Activated naive CD4-positive, alpha-beta T cell treated with anti-CD3 and anti-CD28 coated beads, Interleukin-2, amount 50 U/mL, for 24 hours (primary cell): ENCODE data around the gene GAL3ST2.
A peak's percentile ranks its signal among the peaks of the same experiment; 100 is the strongest.
"Not testable (repeated sequence)": the region's sequence is repeated elsewhere in the genome, so short reads cannot be mapped to it uniquely, and the experiment has no call there.

Experiments
- H3K27ac Mint-ChIP-seq: one replicate; pipeline ENCODE4 v1.8.0; 2021; ENCODE audit warnings: mild to moderate bottlenecking, mixed read lengths
- H3K27me3 Mint-ChIP-seq: one replicate; pipeline ENCODE4 v1.8.0; 2021; ENCODE audit warnings: mixed read lengths
- H3K36me3 Mint-ChIP-seq: one replicate; pipeline ENCODE4 v1.8.0; 2021; ENCODE audit warnings: mixed read lengths
- H3K4me1 Mint-ChIP-seq: one replicate; pipeline ENCODE4 v1.8.0; 2021; ENCODE audit warnings: mixed read lengths
- H3K4me3 Mint-ChIP-seq: one replicate; pipeline ENCODE4 v1.8.0; 2021; ENCODE audit warnings: mild to moderate bottlenecking, mixed read lengths
- H3K9me3 Mint-ChIP-seq: one replicate; pipeline ENCODE4 v1.8.0; 2021; ENCODE audit warnings: mixed read lengths

The GAL3ST2 gene

GRCh38 chr2:241776336-241777169, at the start of gene GAL3ST2:
GAL3ST2 (plus strand) TSS chr2:241776822; CDS start chr2:241776956, 134 bp downstream.
- Mint-ChIP-seq H3K4me3 (no peak within 1 kb of the TSS), H3K9me3 (no peaks in the 10 kb centered on the region), H3K36me3 (no peaks in the 10 kb centered on the region), H3K4me1 (peaks cover 14% of the 10 kb centered on the region), H3K27ac (no peak within 1 kb of the TSS), H3K27me3 (no peaks in the 10 kb centered on the region)

GRCh38 chr2:241728000-241728399, 48.6 kb upstream of the GAL3ST2 start:
- Mint-ChIP-seq H3K4me1 (peaks cover 28% of the 10 kb centered on the region), H3K36me3 (no peaks in the 10 kb centered on the region), H3K4me3 (no peak overlapping the region), H3K27ac (no peak overlapping the region), H3K27me3 (no peaks in the 10 kb centered on the region), H3K9me3 (no peaks in the 10 kb centered on the region)

- Mint-ChIP-seq H3K27me3 (no peaks in the 10 kb centered on the region), H3K9me3 (no peaks in the 10 kb centered on the region), H3K36me3 (no peaks in the 10 kb centered on the region), H3K4me3 (no peak overlapping the region), H3K27ac (no peak overlapping the region), H3K4me1 (peaks cover 30% of the 10 kb centered on the region)
Measured at GRCh38 chr2:241728627-241729026, 48.0 kb upstream of the GAL3ST2 start.

- Mint-ChIP-seq H3K4me3 (peak overlapping the region; percentile 62), H3K27me3 (no peaks in the 10 kb centered on the region), H3K4me1 (peaks cover 30% of the 10 kb centered on the region), H3K36me3 (no peaks in the 10 kb centered on the region), H3K27ac (no peak overlapping the region), H3K9me3 (no peaks in the 10 kb centered on the region)
Measured at GRCh38 chr2:241729868-241730267, 46.8 kb upstream of the GAL3ST2 start.

- Mint-ChIP-seq H3K36me3 (no peaks in the 10 kb centered on the region), H3K27me3 (no peaks in the 10 kb centered on the region), H3K27ac (peak overlapping the region; percentile 86), H3K4me3 (peak overlapping the region; percentile 23), H3K4me1 (peaks cover 30% of the 10 kb centered on the region), H3K9me3 (no peaks in the 10 kb centered on the region)
Measured at GRCh38 chr2:241730671-241731293, 45.8 kb upstream of the GAL3ST2 start.

- peak overlapping the region; percentile 27 for H3K4me3 Mint-ChIP-seq
- H3K4me1 Mint-ChIP-seq, result peaks cover 39% of the 10 kb centered on the region
Measured at GRCh38 chr2:241732513-241733186, 44.0 kb upstream of the GAL3ST2 start.

GRCh38 chr2:241733391-241734207, 43.0 kb upstream of the GAL3ST2 start:
- Mint-ChIP-seq H3K36me3 (no peaks in the 10 kb centered on the region), H3K9me3 (no peaks in the 10 kb centered on the region), H3K4me1 (peaks cover 43% of the 10 kb centered on the region), H3K27ac (peak overlapping the region; percentile 65), H3K27me3 (no peaks in the 10 kb centered on the region), H3K4me3 (peak overlapping the region; percentile 66)

More at GRCh38 chr2:241732513-241733186, 44.0 kb upstream of the GAL3ST2 start:
- not testable (repeated sequence) for H3K27me3 Mint-ChIP-seq, H3K27ac Mint-ChIP-seq, H3K36me3 Mint-ChIP-seq, H3K9me3 Mint-ChIP-seq

- Mint-ChIP-seq H3K36me3 (no peaks in the 10 kb centered on the region), H3K27ac (no peak overlapping the region), H3K4me3 (peak overlapping the region; percentile 66), H3K27me3 (no peaks in the 10 kb centered on the region), H3K4me1 (peaks cover 48% of the 10 kb centered on the region), H3K9me3 (no peaks in the 10 kb centered on the region)
Measured at GRCh38 chr2:241734208-241734466, 42.5 kb upstream of the GAL3ST2 start.

- Mint-ChIP-seq H3K4me3 (peak within 1 kb of the TSS; percentile 83), H3K36me3 (no peaks in the 10 kb centered on the region), H3K4me1 (peaks cover 52% of the 10 kb centered on the region), H3K9me3 (no peaks in the 10 kb centered on the region), H3K27me3 (no peaks in the 10 kb centered on the region), H3K27ac (peak within 1 kb of the TSS; percentile 65)
Measured at GRCh38 chr2:241734467-241735208, 42.0 kb upstream of the GAL3ST2 start, which contains the start of gene D2HGDH. D2HGDH (plus strand) TSS chr2:241734630; CDS start chr2:241735225, 595 bp downstream.

- Mint-ChIP-seq H3K4me3 (peak overlapping the region; percentile 83), H3K36me3 (no peaks in the 10 kb centered on the region), H3K4me1 (peaks cover 53% of the 10 kb centered on the region), H3K27ac (no peak overlapping the region), H3K27me3 (no peaks in the 10 kb centered on the region), H3K9me3 (no peaks in the 10 kb centered on the region)
Measured at GRCh38 chr2:241736111-241736510, 40.5 kb upstream of the GAL3ST2 start.

GRCh38 chr2:241738040-241738686, 38.5 kb upstream of the GAL3ST2 start:
- H3K9me3 Mint-ChIP-seq, result no peaks in the 10 kb centered on the region
- no peak overlapping the region for H3K27ac Mint-ChIP-seq
- H3K36me3 Mint-ChIP-seq, result no peaks in the 10 kb centered on the region
- H3K27me3 Mint-ChIP-seq, result no peaks in the 10 kb centered on the region
- no peak overlapping the region for H3K4me3 Mint-ChIP-seq
- peaks cover 40% of the 10 kb centered on the region for H3K4me1 Mint-ChIP-seq

GRCh38 chr2:241739177-241739576, 37.4 kb upstream of the GAL3ST2 start:
- H3K9me3 Mint-ChIP-seq, result no peaks in the 10 kb centered on the region
- H3K4me1 Mint-ChIP-seq, result peaks cover 39% of the 10 kb centered on the region
- no peaks in the 10 kb centered on the region for H3K36me3 Mint-ChIP-seq
- H3K4me3 Mint-ChIP-seq, result no peak overlapping the region
- H3K27me3 Mint-ChIP-seq, result no peaks in the 10 kb centered on the region
- H3K27ac Mint-ChIP-seq, result no peak overlapping the region

GRCh38 chr2:241739651-241740050, 37.0 kb upstream of the GAL3ST2 start:
- peaks cover 39% of the 10 kb centered on the region for H3K4me1 Mint-ChIP-seq
- peak overlapping the region; percentile 38 for H3K27ac Mint-ChIP-seq
- H3K4me3 Mint-ChIP-seq, result peak overlapping the region; percentile 52
- no peaks in the 10 kb centered on the region for H3K27me3 Mint-ChIP-seq
- no peaks in the 10 kb centered on the region for H3K36me3 Mint-ChIP-seq
- no peaks in the 10 kb centered on the region for H3K9me3 Mint-ChIP-seq

- Mint-ChIP-seq H3K27ac (no peak overlapping the region), H3K4me1 (peaks cover 39% of the 10 kb centered on the region)
Measured at GRCh38 chr2:241741016-241741415, 35.6 kb upstream of the GAL3ST2 start.

More at GRCh38 chr2:241741016-241741415, 35.6 kb upstream of the GAL3ST2 start:
- no peaks in the 10 kb centered on the region for H3K9me3 Mint-ChIP-seq
- H3K27me3 Mint-ChIP-seq, result no peaks in the 10 kb centered on the region
- peak overlapping the region; percentile 78 for H3K4me3 Mint-ChIP-seq
- H3K36me3 Mint-ChIP-seq, result peaks cover 8% of the 10 kb centered on the region
